Mesothelial cell of epicardium (in vitro differentiated cells): ENCODE results near the gene ZW10. TPM values are rescaled to one million over a fixed set of nuclear protein-coding genes. Genes with fewer than 3 reads are reported as not detected.

Source experiments
- DNase-seq, 2 experiments: peaks; one replicate each; pipeline ENCODE4 v3.0.0; 2021; ENCODE audit warnings: low spot score in 2 of 2; ENCODE audit not compliant: unreplicated experiment in 2 of 2
- H3K27ac Mint-ChIP-seq: 2 replicates; pipeline ENCODE4 v1.8.0; 2021; ENCODE audit warnings: mixed read lengths
- H3K27me3 Mint-ChIP-seq: 2 replicates; pipeline ENCODE4 v1.8.0; 2021; ENCODE audit warnings: low read depth, mixed read lengths
- H3K36me3 Mint-ChIP-seq: 2 replicates; pipeline ENCODE4 v1.8.0; 2021; ENCODE audit warnings: mixed read lengths
- H3K4me1 Mint-ChIP-seq: 2 replicates; pipeline ENCODE4 v1.8.0; 2021; ENCODE audit warnings: mixed read lengths
- H3K4me3 Mint-ChIP-seq: 2 replicates; pipeline ENCODE4 v1.8.0; 2021; ENCODE audit warnings: mild to moderate bottlenecking, moderate library complexity, mixed read lengths
- H3K9me3 Mint-ChIP-seq: 2 replicates; pipeline ENCODE4 v1.8.0; 2021; ENCODE audit warnings: mixed read lengths
- total RNA-seq: library from RNA; stranded (reverse); gene quantifications from 3 replicates; pipeline ENCODE4 v1.2.1, GENCODE V29; 2021
- TF ChIP-seq, protein P1 (sequence below): fragments of 200-600 bp; sonication (generic); IDR thresholded peaks from one replicate; pipeline ENCODE4 v1.5.0; 2021; ENCODE audit warnings: antibody characterized with exemption; ENCODE audit not compliant: unreplicated experiment

ZW10 gene
- total RNA-seq, 1 donor from 2014 or later = 18.7 TPM

- Mint-ChIP-seq H3K4me3 (no peak overlapping the region), H3K9me3 (no peaks in the 10 kb centered on the region), H3K4me1 (peaks cover 54% of the 10 kb centered on the region), H3K27me3 (no peaks in the 10 kb centered on the region), H3K27ac (peak overlapping the region; percentile 1), H3K36me3 (no peaks in the 10 kb centered on the region)
- DNase-seq = no peak
- TF ChIP-seq, protein P1, sequence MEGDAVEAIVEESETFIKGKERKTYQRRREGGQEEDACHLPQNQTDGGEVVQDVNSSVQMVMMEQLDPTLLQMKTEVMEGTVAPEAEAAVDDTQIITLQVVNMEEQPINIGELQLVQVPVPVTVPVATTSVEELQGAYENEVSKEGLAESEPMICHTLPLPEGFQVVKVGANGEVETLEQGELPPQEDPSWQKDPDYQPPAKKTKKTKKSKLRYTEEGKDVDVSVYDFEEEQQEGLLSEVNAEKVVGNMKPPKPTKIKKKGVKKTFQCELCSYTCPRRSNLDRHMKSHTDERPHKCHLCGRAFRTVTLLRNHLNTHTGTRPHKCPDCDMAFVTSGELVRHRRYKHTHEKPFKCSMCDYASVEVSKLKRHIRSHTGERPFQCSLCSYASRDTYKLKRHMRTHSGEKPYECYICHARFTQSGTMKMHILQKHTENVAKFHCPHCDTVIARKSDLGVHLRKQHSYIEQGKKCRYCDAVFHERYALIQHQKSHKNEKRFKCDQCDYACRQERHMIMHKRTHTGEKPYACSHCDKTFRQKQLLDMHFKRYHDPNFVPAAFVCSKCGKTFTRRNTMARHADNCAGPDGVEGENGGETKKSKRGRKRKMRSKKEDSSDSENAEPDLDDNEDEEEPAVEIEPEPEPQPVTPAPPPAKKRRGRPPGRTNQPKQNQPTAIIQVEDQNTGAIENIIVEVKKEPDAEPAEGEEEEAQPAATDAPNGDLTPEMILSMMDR = no peak
Observed at GRCh38 chr11:113685654-113686359, 87.7 kb downstream of the ZW10 start.

- H3K36me3 Mint-ChIP-seq = no peaks in the 10 kb centered on the region
- TF ChIP-seq, protein P1 = no peak
- peaks cover 56% of the 10 kb centered on the region for H3K4me1 Mint-ChIP-seq
- no peaks in the 10 kb centered on the region for H3K27me3 Mint-ChIP-seq
- no peaks in the 10 kb centered on the region for H3K9me3 Mint-ChIP-seq
- DNase-seq = no peak
- H3K4me3 Mint-ChIP-seq = peak overlapping the region; percentile 17
- peak overlapping the region; percentile 72 for H3K27ac Mint-ChIP-seq
Observed at GRCh38 chr11:113684496-113684895, 89.0 kb downstream of the ZW10 start.

- H3K27ac Mint-ChIP-seq = no peak overlapping the region
- H3K4me1 Mint-ChIP-seq = peaks cover 59% of the 10 kb centered on the region
- DNase-seq = no peak
- H3K27me3 Mint-ChIP-seq = no peaks in the 10 kb centered on the region
- H3K4me3 Mint-ChIP-seq = no peak overlapping the region
- no peaks in the 10 kb centered on the region for H3K36me3 Mint-ChIP-seq
- H3K9me3 Mint-ChIP-seq = no peaks in the 10 kb centered on the region
- TF ChIP-seq, protein P1 = no peak
Observed at GRCh38 chr11:113683481-113684046, 89.9 kb downstream of the ZW10 start.

Other genes starting within 250 kb of the ZW10 start
- gene TMPRSS5, start 67.4 kb downstream of the ZW10 start, total RNA-seq = 2.3 to 3.5 TPM (median 2.4 TPM) in 3 replicates
- not detected in 3 replicates for gene CLDN25, start 6.1 kb upstream of the ZW10 start, total RNA-seq
- gene USP28, start 101.9 kb upstream of the ZW10 start, total RNA-seq = 42.3 to 47.6 TPM (median 44.1 TPM) in 3 replicates
- not detected in 3 replicates for gene HTR3B, start 131.1 kb upstream of the ZW10 start, total RNA-seq
- gene HTR3A, start 201.4 kb upstream of the ZW10 start, total RNA-seq = not detected in 3 replicates